Astrocyte (in vitro differentiated cells and primary cell): ENCODE data around the gene SCNN1B. TPM values are rescaled to one million over a fixed set of nuclear protein-coding genes. Genes with fewer than 3 reads are reported as not detected.

Experiments
- DNase-seq: peaks from one replicate; pipeline ENCODE4 v3.0.0-alpha.2; 2010; ENCODE audit warnings: low read depth
- FAIRE-seq: peaks from 2 replicates; lab custom pipeline; 2011; peaks lifted over from hg19 to GRCh38; lab: Jason Lieb, UNC
- H2AFZ ChIP-seq: 2 replicates; pipeline ENCODE4 v1.6.0; 2012; ENCODE audit warnings: low read depth, low read length, inconsistent platforms
- H3K27ac ChIP-seq: 2 replicates; pipeline ENCODE4 v1.5.1; 2011; ENCODE audit warnings: low read depth, low read length, inconsistent platforms
- H3K27me3 ChIP-seq: 2 replicates; pipeline ENCODE4 v1.6.0; 2011; ENCODE audit warnings: low read length, inconsistent platforms; ENCODE audit not compliant: insufficient read depth
- H3K36me3 ChIP-seq: 2 replicates; pipeline ENCODE4 v1.5.1; 2011; ENCODE audit warnings: low read length, inconsistent platforms; ENCODE audit not compliant: insufficient read depth
- H3K4me1 ChIP-seq: 2 replicates; pipeline ENCODE4 v1.5.1; 2011; ENCODE audit warnings: low read length, inconsistent platforms; ENCODE audit not compliant: insufficient read depth
- H3K4me2 ChIP-seq: 2 replicates; pipeline ENCODE4 v1.6.0; 2012; ENCODE audit warnings: low read length, inconsistent platforms
- H3K4me3 ChIP-seq: 2 replicates; pipeline ENCODE4 v1.5.1; 2011; ENCODE audit warnings: low read depth, mild to moderate bottlenecking, low read length, inconsistent platforms; ENCODE audit not compliant: insufficient read depth
- H3K79me2 ChIP-seq: 2 replicates; pipeline ENCODE4 v1.6.0; 2012; ENCODE audit warnings: mild to moderate bottlenecking, low read length, inconsistent platforms; ENCODE audit not compliant: insufficient read depth
- H3K9ac ChIP-seq: 2 replicates; pipeline ENCODE4 v1.6.0; 2012; ENCODE audit warnings: mild to moderate bottlenecking, low read length, inconsistent platforms
- H3K9me3 ChIP-seq: 2 replicates; pipeline ENCODE4 v1.5.1; 2012; ENCODE audit warnings: low read depth, mild to moderate bottlenecking, low read length, inconsistent platforms; ENCODE audit not compliant: insufficient read depth
- H4K20me1 ChIP-seq: 2 replicates; pipeline ENCODE4 v1.6.0; 2012; ENCODE audit warnings: low read length, inconsistent platforms; ENCODE audit not compliant: insufficient read depth
- H3K27ac Mint-ChIP-seq: one replicate; pipeline ENCODE4 v1.8.0; 2021; ENCODE audit warnings: mild to moderate bottlenecking, mixed read lengths; ENCODE audit not compliant: unreplicated experiment
- H3K27me3 Mint-ChIP-seq: one replicate; pipeline ENCODE4 v1.8.0; 2021; ENCODE audit warnings: low read depth, mixed read lengths; ENCODE audit not compliant: unreplicated experiment
- H3K36me3 Mint-ChIP-seq: one replicate; pipeline ENCODE4 v1.8.0; 2021; ENCODE audit warnings: low read depth, mixed read lengths; ENCODE audit not compliant: unreplicated experiment
- H3K4me1 Mint-ChIP-seq: one replicate; pipeline ENCODE4 v1.8.0; 2021; ENCODE audit warnings: low read depth, mixed read lengths; ENCODE audit not compliant: unreplicated experiment
- H3K4me3 Mint-ChIP-seq: one replicate; pipeline ENCODE4 v1.8.0; 2021; ENCODE audit warnings: mild to moderate bottlenecking, moderate library complexity, mixed read lengths; ENCODE audit not compliant: unreplicated experiment
- H3K9me3 Mint-ChIP-seq: one replicate; pipeline ENCODE4 v1.8.0; 2021; ENCODE audit warnings: mild to moderate bottlenecking, mixed read lengths; ENCODE audit not compliant: unreplicated experiment
- CTCF ChIP-seq: IDR thresholded peaks from 2 replicates; pipeline ENCODE4 v1.5.1; 2011; ENCODE audit warnings: low read depth, mild to moderate bottlenecking, inconsistent platforms, low read length, moderate library complexity; ENCODE audit not compliant: insufficient read depth
- EZH2 ChIP-seq: IDR thresholded peaks from 2 replicates; pipeline ENCODE4 v1.6.1; 2012; ENCODE audit warnings: mild to moderate bottlenecking, low read length, inconsistent platforms; ENCODE audit not compliant: insufficient read depth
- total RNA-seq: library from RNA; stranded (reverse); gene quantifications from 2 replicates; pipeline ENCODE4 v1.2.1, GENCODE V29; 2021

Gene SCNN1B
- total RNA-seq, 1 donor from 2014 or later: not detected

GRCh38 chr16:23288209-23288608 lies 13.9 kb upstream of the SCNN1B start:
- H3K36me3 Mint-ChIP-seq: no peaks in the 10 kb centered on the region
- FAIRE-seq: no peak

GRCh38 chr16:23288726-23289512 lies 13.2 kb upstream of the SCNN1B start:
- Histone ChIP-seq H2AFZ (no peak overlapping the region), H3K79me2 (no peaks in the 10 kb centered on the region), H4K20me1 (no peaks in the 10 kb centered on the region), H3K9ac (no peak overlapping the region), H3K4me3 (no peak overlapping the region), H3K27ac (no peak overlapping the region), H3K27me3 (no peaks in the 10 kb centered on the region), H3K4me1 (peaks cover 6% of the 10 kb centered on the region), H3K9me3 (no peaks in the 10 kb centered on the region), H3K36me3 (no peaks in the 10 kb centered on the region), H3K4me2 (no peak overlapping the region)
- FAIRE-seq (no peak), DNase-seq (no peak)
- no peaks in the 10 kb centered on the region for H3K9me3 Mint-ChIP-seq
- no peak overlapping the region for H3K27ac Mint-ChIP-seq
- no peaks in the 10 kb centered on the region for H3K4me1 Mint-ChIP-seq
- TF ChIP-seq EZH2 (no peak), CTCF (no peak)
- no peaks in the 10 kb centered on the region for H3K36me3 Mint-ChIP-seq
- H3K27me3 Mint-ChIP-seq: no peaks in the 10 kb centered on the region
- H3K4me3 Mint-ChIP-seq: no peak overlapping the region

More at GRCh38 chr16:23288209-23288608, 13.9 kb upstream of the SCNN1B start:
- Histone ChIP-seq H3K36me3 (no peaks in the 10 kb centered on the region), H3K4me3 (no peak overlapping the region), H3K79me2 (no peaks in the 10 kb centered on the region), H3K27ac (no peak overlapping the region), H3K9ac (no peak overlapping the region), H3K4me1 (peaks cover 6% of the 10 kb centered on the region), H2AFZ (no peak overlapping the region), H3K27me3 (no peaks in the 10 kb centered on the region), H3K9me3 (no peaks in the 10 kb centered on the region), H3K4me2 (no peak overlapping the region), H4K20me1 (no peaks in the 10 kb centered on the region)
- Mint-ChIP-seq H3K4me3 (no peak overlapping the region), H3K4me1 (no peaks in the 10 kb centered on the region), H3K9me3 (no peaks in the 10 kb centered on the region), H3K27me3 (no peaks in the 10 kb centered on the region), H3K27ac (no peak overlapping the region)
- TF ChIP-seq CTCF (no peak), EZH2 (no peak)
- DNase-seq: no peak
